ENCODE data around the gene EI24.

GRCh38 chr11:125566235-125566634 lies 3.0 kb upstream of the EI24 start:
- no peak for TF ChIP-seq PPARA (CRISPR knock-in tag; IDR thresholded peaks at IDR 0.05; ENCODE audit: borderline replicate concordance)
- TF ChIP-seq ZFP30 (CRISPR knock-in tag; IDR thresholded peaks at IDR 0.05), result no peak
- TF ChIP-seq RARB (CRISPR knock-in tag; IDR thresholded peaks at IDR 0.05), result no peak

Data from SK-N-SH treated with all-trans-retinoic acid at 6 μM for 48 hours (cell line).